ENCODE data around the gene PDP2.

GRCh38 chr16:66842765-66843164 is 37.5 kb upstream of the PDP2 start:
- TF ChIP-seq, protein P1, sequence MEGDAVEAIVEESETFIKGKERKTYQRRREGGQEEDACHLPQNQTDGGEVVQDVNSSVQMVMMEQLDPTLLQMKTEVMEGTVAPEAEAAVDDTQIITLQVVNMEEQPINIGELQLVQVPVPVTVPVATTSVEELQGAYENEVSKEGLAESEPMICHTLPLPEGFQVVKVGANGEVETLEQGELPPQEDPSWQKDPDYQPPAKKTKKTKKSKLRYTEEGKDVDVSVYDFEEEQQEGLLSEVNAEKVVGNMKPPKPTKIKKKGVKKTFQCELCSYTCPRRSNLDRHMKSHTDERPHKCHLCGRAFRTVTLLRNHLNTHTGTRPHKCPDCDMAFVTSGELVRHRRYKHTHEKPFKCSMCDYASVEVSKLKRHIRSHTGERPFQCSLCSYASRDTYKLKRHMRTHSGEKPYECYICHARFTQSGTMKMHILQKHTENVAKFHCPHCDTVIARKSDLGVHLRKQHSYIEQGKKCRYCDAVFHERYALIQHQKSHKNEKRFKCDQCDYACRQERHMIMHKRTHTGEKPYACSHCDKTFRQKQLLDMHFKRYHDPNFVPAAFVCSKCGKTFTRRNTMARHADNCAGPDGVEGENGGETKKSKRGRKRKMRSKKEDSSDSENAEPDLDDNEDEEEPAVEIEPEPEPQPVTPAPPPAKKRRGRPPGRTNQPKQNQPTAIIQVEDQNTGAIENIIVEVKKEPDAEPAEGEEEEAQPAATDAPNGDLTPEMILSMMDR (conservative IDR thresholded peaks at IDR 0.05; ENCODE audit: low read length): no peak
- no peak for TF ChIP-seq EZH2phosphoT487 (IDR thresholded peaks at IDR 0.05; ENCODE audit: borderline replicate concordance)

All from Loucy (cell line).